ENCODE results near the gene DLST.

DLST gene

DNA sequence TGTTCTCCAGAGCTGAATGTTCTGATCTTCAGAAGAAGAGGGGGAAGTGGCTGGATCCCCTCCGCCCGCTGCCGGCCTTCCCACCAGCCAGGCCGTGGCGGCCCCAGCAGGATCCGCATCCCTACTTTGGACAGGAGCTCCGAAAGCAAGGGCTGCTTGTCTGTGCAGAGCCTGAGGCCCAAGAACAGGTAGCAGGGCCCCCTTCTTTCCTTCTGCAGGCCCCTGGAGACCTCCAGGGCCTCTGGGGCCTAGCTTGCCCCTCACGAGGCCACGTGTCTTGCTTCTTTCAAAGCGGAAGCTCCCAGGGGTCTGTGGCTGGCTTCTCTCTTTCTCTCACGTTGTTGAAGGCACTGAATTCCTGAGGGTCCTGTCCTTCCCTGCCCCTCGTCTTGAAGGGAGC, 60.5 kb downstream of the DLST start:
- no peak for DNase-seq

DNA sequence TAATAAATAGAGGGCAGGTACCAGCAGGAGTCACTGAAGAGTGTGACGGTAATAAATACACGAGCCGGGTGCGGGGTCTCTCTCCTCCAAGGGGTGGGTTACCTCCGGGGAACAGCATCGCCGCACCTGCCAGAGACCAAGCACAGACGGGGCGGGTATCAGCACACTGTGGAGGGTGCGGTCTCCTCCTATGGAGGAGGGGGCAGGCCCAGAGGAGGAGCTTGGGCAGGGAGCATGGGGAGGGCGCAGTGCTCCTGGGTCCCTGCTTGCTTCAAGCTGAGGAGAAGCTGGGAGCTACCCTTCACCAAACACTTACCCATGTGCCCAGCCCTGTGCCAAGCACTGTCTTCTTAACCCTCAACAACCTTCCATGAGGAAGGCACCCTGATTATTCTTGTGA, 60.9 kb downstream of the DLST start:
- DNase-seq, result no peak

DNA sequence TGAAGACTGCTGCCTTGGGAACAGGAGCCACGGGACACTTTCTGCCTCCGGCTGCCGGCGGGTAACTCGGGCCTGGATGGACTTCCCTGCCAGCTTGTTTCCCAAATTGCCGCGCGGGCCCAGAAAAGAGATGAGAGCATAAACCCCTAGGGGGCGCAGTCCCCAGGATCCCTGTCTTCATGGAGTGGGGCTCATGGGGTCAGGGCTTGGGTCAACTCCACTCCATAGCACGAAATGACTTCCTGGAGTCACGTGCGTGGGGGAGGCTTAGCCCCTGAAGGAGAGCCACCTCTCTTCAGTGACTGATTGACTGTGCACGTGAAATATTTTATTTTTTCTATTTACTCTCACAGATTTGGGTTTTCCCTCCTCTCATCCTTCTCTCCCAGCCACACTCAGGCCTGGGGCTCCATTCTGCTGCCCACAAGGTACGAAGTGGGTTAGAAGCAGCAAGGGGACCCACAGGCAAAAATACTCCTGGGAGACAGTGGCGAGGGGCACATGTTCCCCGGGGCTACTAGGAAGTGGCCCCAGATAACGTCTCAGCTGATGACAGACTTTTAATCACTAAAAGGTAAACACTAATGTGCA, 63.6 kb downstream of the DLST start:
- peak; percentile 24 for DNase-seq

DNA sequence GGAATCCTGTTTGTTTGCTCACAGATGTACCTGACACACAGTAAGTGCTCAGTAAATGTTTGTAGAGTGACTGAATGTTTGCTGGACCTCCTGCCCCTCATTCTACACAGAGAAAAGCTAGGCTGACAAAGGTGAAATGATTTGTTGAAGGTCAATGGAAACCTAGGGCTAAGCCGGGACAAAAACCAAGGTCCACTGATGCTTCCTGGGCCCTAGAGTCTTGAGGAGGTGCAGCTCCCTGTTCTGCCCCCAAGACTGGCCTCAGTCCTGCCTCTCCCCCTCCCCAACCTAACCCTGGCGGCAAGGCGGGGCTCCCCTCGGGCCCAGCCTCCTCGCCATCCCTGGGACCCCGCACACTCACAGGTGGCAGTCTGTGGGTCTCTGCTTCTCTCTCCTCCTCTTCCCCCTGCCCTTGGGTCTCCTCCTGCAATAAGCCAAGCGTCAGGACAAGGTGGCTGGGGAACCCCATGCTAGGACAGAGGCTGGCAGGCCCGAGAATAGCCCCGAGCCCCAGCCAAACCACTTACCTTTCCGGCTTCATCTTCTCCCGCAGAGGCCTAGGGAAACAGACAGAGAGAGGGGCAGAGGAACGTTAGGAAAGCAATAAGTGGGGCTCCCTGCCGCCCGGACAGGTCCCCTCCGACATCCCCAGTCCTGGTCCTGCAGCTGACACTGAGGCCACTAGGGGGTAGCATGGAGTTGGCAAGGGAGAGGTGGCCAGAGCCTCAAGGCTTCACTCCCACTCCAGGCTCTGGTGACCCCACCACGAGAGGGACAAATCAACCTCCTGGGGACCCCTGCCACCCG, 64.3 kb downstream of the DLST start:
- peak; percentile 76 for DNase-seq

DNA sequence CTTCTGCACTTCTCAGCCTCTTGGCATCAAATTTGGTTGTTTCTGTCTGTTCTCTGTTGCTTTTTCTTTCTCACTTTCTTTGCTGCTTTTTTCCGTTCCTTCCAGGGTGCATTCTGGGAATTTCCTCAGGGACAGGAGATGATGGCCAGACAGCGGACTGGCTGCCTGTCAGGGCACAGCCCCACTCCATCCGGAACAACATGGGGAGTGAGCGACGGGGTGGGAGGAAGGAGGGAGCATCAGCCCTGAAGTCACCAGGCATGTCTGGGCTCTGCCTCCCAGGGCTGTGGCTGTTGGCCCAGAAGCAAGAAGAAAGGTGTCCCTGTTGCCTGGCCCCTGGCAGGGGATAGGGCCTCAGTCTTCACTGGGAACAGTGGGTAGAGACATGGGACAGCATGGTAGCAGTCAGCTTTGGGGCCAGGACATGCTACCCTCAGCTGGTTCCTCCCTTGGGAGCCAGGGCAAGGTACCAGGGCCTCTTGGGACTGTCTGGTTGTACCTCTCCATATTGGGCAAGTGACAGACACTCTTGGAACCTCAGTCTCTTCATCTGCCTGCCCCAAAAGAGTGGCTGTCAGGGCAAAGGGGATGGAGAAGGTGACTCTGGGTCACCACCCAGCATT, 65.1 kb downstream of the DLST start:
- DNase-seq, result no peak

DNA sequence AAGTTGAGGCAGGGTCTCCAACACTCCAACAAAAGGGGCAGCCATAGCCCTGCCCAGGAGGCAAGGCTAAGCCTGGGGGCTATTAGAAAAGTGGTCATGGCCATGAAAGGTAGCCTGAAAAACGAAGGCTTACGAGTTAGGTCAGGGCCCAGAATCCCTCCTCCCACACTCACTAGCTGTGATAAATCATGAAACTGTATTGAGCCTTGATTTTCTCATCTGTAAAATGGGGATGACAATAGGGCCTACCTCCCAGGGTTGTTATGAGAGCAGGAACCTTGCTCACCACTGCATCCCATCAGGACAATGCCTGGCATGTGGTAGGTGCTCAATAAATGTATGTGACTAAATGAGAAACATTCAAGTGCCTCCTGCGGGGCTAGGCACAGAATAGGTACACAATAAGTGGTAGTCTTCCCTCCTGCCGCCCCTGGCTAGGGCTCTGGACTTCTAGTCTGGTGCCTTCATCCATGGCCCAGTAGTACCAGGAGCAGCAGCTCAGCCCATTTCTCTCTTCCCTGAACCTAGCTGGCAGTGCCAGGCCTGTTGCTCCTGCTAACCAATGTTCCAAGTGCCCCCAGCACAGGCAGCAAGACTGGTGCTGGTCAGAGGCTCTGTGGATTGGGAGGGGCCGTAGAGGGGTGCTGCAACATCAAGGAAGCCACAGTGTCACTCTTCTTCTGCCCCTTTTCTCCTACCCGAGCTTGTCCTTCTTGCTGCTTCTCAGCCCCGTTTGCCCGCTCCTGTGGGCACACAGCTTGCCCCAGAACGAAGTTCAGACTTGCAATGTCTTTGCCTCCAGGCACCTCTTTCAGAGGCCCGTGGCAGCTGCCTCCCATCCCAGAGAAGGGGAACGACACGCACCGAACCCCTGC, 65.9 kb downstream of the DLST start:
- no peak for DNase-seq

DNA sequence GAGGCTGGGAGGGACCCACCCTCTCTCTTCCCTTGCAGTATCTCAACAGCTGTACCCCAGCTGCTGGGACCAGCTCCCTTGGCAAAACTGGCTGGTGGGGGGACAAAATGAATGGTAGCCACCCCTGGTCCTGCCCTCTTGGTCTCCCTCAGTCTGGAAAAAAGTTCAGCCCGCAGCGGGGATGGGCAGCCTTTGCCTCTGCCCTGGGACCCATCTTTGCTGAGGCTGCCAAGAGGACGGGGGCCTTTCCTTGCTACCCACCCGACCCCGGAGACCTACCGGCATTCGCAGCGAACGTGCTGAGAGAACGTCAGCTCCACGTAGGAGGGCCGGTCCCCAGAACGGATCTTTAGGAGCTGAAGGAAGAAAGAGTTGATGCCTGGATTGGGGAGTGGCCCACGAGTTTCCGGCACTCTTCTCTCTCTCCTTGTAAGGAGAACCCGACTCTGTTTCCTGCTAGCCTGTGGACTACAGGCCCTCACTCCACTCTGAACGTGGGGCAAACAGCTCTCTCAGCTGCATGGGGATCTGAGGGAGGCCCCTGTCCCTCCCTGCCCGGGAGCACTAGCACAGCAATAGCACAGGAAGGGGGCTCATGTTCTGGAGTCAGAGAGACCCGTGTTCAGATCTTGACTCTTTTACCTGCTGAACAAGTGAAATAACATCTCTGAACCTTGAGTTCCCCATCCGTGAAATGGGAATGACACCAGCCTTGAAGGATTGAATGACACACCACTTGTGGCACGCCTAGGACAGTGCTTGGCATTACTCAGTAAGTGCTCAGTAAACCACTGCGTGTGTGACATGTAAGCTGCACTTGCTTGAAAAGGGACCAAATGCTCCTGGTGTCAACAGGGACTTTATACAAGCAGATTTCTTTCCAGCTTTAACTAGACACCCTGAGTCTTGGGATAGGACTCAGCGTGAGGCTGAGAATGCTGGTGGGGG, 66.8 kb downstream of the DLST start:
- no peak for DNase-seq

DNA sequence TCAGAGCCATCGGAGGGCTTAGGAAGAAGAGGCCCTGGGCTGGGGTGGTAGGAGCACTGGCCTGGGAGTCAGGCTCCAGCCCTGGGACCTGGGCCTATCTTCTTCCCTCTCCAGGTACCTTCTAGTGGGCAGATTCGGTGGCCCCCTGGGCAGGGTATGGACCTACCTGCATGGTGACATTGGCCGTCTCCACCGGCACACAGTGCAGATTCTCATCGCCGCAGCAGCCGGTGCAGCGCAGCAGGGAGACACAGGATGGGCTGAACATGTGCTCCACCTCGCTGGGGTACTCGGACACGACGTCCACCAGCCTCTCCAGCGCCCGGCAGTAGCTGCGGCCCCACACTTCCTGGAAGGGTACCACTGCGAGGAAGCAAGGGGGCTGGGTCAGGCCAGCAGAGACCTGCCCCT, 67.5 kb downstream of the DLST start:
- no peak for DNase-seq

DNA sequence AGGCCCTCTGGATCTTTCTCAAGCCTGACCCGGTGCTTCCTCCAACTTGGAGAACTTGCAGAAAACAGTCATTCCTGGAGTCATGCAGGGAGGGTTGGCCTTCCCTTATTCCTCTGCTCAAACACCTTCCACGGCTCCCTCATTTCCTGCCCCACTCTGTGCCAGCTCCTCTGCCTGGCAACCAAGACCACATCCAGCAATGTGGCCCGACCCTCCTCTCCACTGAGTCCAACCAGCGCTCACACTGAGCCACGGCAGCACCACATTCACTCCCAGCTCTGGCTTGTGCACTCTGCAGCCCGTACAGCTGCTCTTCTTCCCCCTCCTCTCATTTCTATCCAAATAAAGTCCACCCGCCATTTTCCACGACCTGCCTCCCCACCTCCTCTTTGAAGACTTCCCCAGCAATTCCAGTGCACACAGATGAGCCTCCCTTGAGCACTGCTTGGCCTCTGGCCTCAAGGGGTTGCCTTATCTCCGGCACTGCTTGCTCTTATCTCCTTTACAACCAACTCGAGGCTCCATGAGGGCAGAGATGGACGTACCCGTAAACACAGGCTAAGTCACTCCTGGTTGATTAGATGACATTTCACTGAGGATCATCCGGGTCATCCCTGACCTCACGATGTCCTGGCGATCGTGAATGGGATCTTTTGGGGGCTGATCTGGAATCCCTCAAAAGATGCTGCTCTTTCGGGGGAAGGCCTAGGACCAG, 68.3 kb downstream of the DLST start:
- no peak for DNase-seq

DNA sequence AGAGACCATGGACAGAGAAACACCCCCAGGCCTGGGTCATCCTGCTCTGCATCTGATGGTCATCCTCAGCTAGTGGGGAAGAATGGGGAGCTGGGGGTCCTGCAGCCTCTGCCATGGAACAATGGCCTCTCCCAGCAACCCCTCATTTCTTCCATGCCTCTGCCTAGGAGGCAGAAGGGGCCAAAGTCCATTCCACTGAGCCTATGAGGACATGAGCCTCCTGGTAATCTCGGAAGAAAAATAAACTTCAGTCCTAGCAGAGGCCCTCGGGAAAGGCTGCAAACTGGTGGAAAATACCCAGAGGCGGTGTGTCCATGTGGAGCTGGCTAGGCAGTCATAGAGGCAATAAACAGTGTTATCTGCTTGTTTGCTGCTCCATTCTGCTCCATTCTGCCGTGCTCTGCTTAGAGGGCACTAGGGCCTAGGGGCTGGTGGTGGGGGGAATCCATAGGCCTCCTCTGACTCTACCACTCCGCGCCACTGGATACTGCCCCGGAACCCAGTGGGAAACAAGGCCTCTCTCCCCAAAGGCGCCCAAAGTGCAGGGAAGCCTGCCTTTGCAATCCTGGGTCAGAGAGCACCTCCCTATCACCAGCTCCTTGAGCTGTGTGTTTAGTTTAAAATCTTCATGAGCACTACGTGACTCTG, 69.2 kb downstream of the DLST start:
- DNase-seq, result no peak

DNA sequence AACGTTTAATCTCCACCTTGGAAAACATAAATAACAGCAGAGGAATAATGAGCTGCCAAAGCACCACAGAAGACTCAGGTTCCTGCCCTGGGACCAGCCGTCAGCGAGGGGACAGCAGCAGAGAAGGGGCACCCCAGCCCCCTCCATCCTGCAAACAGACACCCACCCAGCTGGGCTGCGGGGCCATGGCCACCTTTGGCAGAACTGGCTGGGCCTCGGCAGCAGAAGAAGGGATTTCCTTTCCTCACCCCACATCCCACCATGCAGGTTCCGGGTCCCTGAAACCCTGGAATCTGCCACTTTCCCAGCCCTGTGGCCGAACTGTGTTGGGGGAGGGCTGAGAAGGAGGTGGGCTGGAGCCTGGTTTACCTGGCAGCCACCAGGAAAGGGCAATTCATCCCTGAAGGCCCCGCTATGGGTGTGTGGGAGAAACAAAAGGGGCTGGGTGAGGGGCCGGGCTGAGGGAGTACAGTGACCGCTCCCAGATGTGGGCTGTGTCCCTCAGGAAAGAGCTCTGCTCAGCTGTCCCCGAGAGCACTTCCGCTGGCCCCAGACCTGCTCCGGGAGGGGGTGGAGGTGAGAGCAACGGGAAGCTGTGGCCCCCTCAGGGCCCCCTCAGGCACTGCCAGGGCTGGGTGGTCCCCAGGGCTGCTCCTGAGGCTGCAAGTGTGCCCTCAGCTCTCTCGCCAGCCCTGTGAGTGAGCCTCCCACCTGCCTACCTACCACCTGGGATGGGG, 69.9 kb downstream of the DLST start:
- DNase-seq, result no peak

DNA sequence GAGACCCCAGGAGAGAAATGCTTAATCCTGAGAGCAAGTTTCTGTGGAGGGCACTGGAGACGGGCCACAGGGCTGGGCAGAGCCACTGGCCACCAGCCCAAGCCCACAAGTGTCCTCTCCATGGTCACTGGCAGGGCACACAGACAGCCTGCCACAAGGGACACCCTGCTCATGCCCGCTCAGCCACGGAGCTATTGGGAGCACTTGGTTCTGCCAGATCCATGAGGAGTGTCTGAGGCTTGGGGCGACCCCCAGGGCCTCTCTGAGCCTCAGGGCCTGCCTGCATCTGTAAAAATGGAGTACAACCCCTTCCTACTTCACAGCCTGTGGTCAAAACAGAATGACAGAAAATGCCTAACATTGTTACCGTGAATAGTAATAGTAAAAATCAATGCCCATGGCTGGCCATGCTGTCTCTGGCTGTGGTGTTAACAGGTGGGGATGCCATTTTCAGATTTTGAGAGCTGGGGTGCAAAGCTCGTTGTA, 70.5 kb downstream of the DLST start:
- no peak for DNase-seq

DNA sequence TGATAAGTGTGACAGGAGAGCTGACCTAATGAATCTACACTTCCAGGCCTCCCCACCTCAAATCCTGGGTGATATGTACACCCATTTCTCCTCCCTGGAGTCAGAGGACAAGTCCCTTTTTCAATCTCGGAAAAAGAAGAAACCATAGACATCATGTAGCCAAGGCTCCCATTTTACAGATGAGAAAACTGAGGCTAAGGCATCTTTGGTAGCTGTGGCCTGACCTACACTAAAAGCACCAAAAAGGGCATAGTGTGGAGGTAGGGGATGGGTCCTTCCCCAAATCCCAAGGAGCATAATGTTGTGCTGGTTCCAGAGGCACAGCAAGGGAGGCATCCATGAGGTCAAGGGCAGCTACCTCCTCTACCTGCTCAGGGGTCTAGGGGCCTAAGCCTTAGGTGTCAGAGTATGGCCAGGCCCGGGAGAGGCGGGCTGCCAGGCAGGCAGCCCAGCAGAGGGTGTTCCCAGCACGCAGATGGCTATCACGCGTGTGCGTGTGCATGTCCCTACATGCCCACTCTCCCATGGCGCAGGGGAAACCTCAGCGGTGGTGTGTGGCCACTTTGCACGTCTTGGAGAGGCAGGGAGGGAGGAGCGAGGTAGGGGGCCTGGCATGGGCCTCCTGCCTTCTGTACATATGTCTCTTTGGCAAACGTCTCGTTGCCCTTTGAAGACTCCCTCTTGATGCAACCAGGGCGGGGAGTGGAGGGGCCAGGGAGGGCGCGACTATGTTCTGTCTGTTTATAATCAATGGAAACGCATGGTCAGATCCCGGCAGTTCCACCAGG, 71.2 kb downstream of the DLST start:
- DNase-seq, result no peak
